Endothelial cell of umbilical vein (primary cell): ENCODE data around the gene NKRF.

Experiments
- EZH2 ChIP-seq: IDR thresholded peaks from 2 replicates; pipeline ENCODE4 v1.6.1; 2012; ENCODE audit warnings: borderline replicate concordance, low read depth, mild to moderate bottlenecking, moderate library complexity, low read length, inconsistent platforms; ENCODE audit not compliant: severe bottlenecking
- FOS ChIP-seq: IDR thresholded peaks from 2 replicates; pipeline ENCODE4 v1.6.1; 2011; ENCODE audit warnings: mild to moderate bottlenecking, low read length, moderate library complexity, borderline replicate concordance; ENCODE audit not compliant: insufficient read depth
- GATA2 ChIP-seq: IDR thresholded peaks from 2 replicates; pipeline ENCODE4 v1.7.0; 2011; ENCODE audit warnings: low read depth, mild to moderate bottlenecking, moderate library complexity, mixed read lengths, low read length; ENCODE audit not compliant: insufficient read length, insufficient read depth
- MAX ChIP-seq: IDR thresholded peaks from 2 replicates; pipeline ENCODE4 v1.6.1; 2011; ENCODE audit not compliant: insufficient read depth, insufficient read length
- POLR2A ChIP-seq: IDR thresholded peaks from 2 replicates; pipeline ENCODE4 v1.6.1; 2012; ENCODE audit warnings: low read depth, mild to moderate bottlenecking, control low read depth, low read length
- POLR2AphosphoS5 ChIP-seq: IDR thresholded peaks from 2 replicates; pipeline ENCODE4 v1.6.1; 2012; ENCODE audit warnings: low read depth, mild to moderate bottlenecking, control low read depth, low read length, moderate library complexity; ENCODE audit not compliant: insufficient read depth
- TF ChIP-seq, protein P1 (sequence below), 2 donors: IDR thresholded peaks; 1 replicate in 1 of 2; 2 replicates in 1 of 2; pipeline ENCODE4 v1.5.1; 2011; ENCODE audit warnings: low read length in 2 of 2, mild to moderate bottlenecking in 2 of 2, moderate library complexity in 2 of 2, control low read depth in 1 of 2, inconsistent platforms in 1 of 2, low read depth in 1 of 2; ENCODE audit not compliant: insufficient read depth in 1 of 2; ENCODE audit errors: extremely low read depth in 1 of 2

DNA sequence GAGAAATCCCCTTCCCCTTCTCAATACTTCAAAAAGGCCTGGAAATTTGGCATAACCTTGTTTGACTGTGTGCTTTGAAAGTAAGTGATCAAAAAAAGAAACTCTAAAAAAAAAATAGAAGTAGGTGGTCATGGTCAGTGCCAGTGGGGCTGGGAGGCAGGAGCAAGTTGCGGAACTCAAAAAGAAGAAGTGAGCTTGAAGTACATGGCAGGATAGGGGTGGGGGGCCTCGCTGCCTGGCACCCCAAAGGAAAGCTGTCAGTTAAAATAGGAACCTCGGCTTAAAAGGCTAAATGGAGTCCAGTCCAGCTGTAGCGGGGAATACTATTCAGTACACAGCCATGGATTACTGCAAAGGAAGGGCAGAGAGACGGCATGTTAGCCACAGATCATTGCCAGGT is 12.2 kb upstream of the NKRF start:
- TF ChIP-seq, protein P1, sequence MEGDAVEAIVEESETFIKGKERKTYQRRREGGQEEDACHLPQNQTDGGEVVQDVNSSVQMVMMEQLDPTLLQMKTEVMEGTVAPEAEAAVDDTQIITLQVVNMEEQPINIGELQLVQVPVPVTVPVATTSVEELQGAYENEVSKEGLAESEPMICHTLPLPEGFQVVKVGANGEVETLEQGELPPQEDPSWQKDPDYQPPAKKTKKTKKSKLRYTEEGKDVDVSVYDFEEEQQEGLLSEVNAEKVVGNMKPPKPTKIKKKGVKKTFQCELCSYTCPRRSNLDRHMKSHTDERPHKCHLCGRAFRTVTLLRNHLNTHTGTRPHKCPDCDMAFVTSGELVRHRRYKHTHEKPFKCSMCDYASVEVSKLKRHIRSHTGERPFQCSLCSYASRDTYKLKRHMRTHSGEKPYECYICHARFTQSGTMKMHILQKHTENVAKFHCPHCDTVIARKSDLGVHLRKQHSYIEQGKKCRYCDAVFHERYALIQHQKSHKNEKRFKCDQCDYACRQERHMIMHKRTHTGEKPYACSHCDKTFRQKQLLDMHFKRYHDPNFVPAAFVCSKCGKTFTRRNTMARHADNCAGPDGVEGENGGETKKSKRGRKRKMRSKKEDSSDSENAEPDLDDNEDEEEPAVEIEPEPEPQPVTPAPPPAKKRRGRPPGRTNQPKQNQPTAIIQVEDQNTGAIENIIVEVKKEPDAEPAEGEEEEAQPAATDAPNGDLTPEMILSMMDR (IDR thresholded peaks at IDR 0.05; ENCODE audit: extremely low read depth in 1 of 2, insufficient read depth in 1 of 2, low read depth in 1 of 2, low read length in 2 of 2) = no peak
- TF ChIP-seq POLR2A (no peak), FOS (no peak), POLR2AphosphoS5 (no peak), EZH2 (no peak), MAX (no peak), GATA2 (no peak)
